Natural killer cell treated with Interleukin-12 subunit alpha and Interleukin-12 subunit beta and Interleukin-15 and Interleukin-18, amount 100 ng/mL, for 72 hours (primary cell): Measurements from ENCODE around the gene TMEM271. TPM values are rescaled to one million over a fixed set of nuclear protein-coding genes. Genes with fewer than 3 reads are reported as not detected.

ENCODE experiments used
- ATAC-seq, 2 donors: fragments of 150-1000 bp; cut with Tn5 transposase in 1 of 2; sonication (Bioruptor Pico), chemical (Tn5 transposase) in 1 of 2; 2 replicates each; pipeline ENCODE4 v1.10.0; 2021
- DNase-seq: peaks from one replicate; pipeline ENCODE4 v3.0.0; 2022; ENCODE audit warnings: low spot score
- H3K27ac Mint-ChIP-seq, 2 donors: 1 replicate in 1 of 2; 2 replicates in 1 of 2; pipeline ENCODE4 v1.8.0; 2022; ENCODE audit warnings: mixed read lengths in 2 of 2, mild to moderate bottlenecking in 1 of 2, moderate library complexity in 1 of 2
- H3K27me3 Mint-ChIP-seq, 2 donors: 1 replicate in 1 of 2; 2 replicates in 1 of 2; pipeline ENCODE4 v1.8.0; 2022; ENCODE audit warnings: mixed read lengths in 2 of 2
- H3K36me3 Mint-ChIP-seq: one replicate; pipeline ENCODE4 v1.8.0; 2022; ENCODE audit warnings: mixed read lengths
- H3K4me1 Mint-ChIP-seq, 2 donors: 1 replicate in 1 of 2; 2 replicates in 1 of 2; pipeline ENCODE4 v1.8.0; 2022; ENCODE audit warnings: low read depth in 2 of 2, mixed read lengths in 2 of 2, mild to moderate bottlenecking in 1 of 2
- H3K4me3 Mint-ChIP-seq: one replicate; pipeline ENCODE4 v1.8.0; 2022; ENCODE audit warnings: mixed read lengths
- H3K9me3 Mint-ChIP-seq: 2 replicates; pipeline ENCODE4 v1.8.0; 2022; ENCODE audit warnings: mixed read lengths
- total RNA-seq, 2 donors: library from RNA; stranded (reverse); gene quantifications; one replicate each; pipeline ENCODE4 v1.2.3, GENCODE V29; 2022

The TMEM271 gene
- total RNA-seq, 2 donors from 2014 or later: not detected

- H3K4me1 Mint-ChIP-seq: no peaks in the 10 kb centered on the region
- DNase-seq (no peak), ATAC-seq (no peak)
Measured at GRCh38 chr4:616911-617643, 41.0 kb upstream of the TMEM271 start.

GRCh38 chr4:616091-616490, 40.0 kb upstream of the TMEM271 start:
- no peak for DNase-seq
- Mint-ChIP-seq H3K4me3 (no peak overlapping the region), H3K4me1 (no peaks in the 10 kb centered on the region), H3K36me3 (no peaks in the 10 kb centered on the region), H3K27me3 (peaks cover 14% of the 10 kb centered on the region in 2 donors), H3K27ac (no peak overlapping the region), H3K9me3 (no peaks in the 10 kb centered on the region)
- ATAC-seq: no peak

More at GRCh38 chr4:616911-617643, 41.0 kb upstream of the TMEM271 start:
- Mint-ChIP-seq H3K4me3 (no peak overlapping the region), H3K9me3 (no peaks in the 10 kb centered on the region), H3K27me3 (peaks cover 14% of the 10 kb centered on the region in 2 donors), H3K27ac (no peak overlapping the region), H3K36me3 (no peaks in the 10 kb centered on the region)

GRCh38 chr4:613126-613525, 37.0 kb upstream of the TMEM271 start:
- no peak overlapping the region for H3K4me3 Mint-ChIP-seq
- H3K27me3 Mint-ChIP-seq: peaks cover 20 to 29% of the 10 kb centered on the region in 2 donors
- no peaks in the 10 kb centered on the region for H3K4me1 Mint-ChIP-seq
- H3K9me3 Mint-ChIP-seq: peaks cover 4% of the 10 kb centered on the region
- ATAC-seq (peak in 1 of 2 donors; percentile 45), DNase-seq (no peak)
- peaks cover 5% of the 10 kb centered on the region for H3K36me3 Mint-ChIP-seq
- no peak overlapping the region for H3K27ac Mint-ChIP-seq

GRCh38 chr4:612749-613125, 36.6 kb upstream of the TMEM271 start:
- Mint-ChIP-seq H3K4me1 (no peaks in the 10 kb centered on the region), H3K36me3 (peaks cover 5% of the 10 kb centered on the region), H3K27ac (no peak overlapping the region), H3K4me3 (no peak overlapping the region), H3K27me3 (peaks cover 18 to 29% of the 10 kb centered on the region in 2 donors), H3K9me3 (peaks cover 4% of the 10 kb centered on the region)
- no peak for ATAC-seq
- no peak for DNase-seq

GRCh38 chr4:612052-612748, 36.1 kb upstream of the TMEM271 start:
- H3K36me3 Mint-ChIP-seq: peaks cover 5% of the 10 kb centered on the region
- peaks cover 20 to 29% of the 10 kb centered on the region in 2 donors for H3K27me3 Mint-ChIP-seq
- H3K27ac Mint-ChIP-seq: no peak overlapping the region
- H3K4me3 Mint-ChIP-seq: no peak overlapping the region
- H3K9me3 Mint-ChIP-seq: peaks cover 4% of the 10 kb centered on the region
- no peak for DNase-seq
- ATAC-seq: peak in 1 of 2 donors; percentile 26
- H3K4me1 Mint-ChIP-seq: no peaks in the 10 kb centered on the region

- peaks cover under 1% of the 10 kb centered on the region in 2 donors for H3K4me1 Mint-ChIP-seq
- DNase-seq: no peak
- peaks cover 15 to 21% of the 10 kb centered on the region in 2 donors for H3K27me3 Mint-ChIP-seq
- no peak for ATAC-seq
- H3K4me3 Mint-ChIP-seq: no peak overlapping the region
- peaks cover 4% of the 10 kb centered on the region for H3K9me3 Mint-ChIP-seq
- H3K27ac Mint-ChIP-seq: no peak overlapping the region
- peaks cover 5% of the 10 kb centered on the region for H3K36me3 Mint-ChIP-seq
Measured at GRCh38 chr4:610411-611261, 34.5 kb upstream of the TMEM271 start.

- Mint-ChIP-seq H3K27me3 (peaks cover 9 to 15% of the 10 kb centered on the region in 2 donors), H3K4me1 (peaks cover 5 to 6% of the 10 kb centered on the region in 2 donors), H3K36me3 (peaks cover 5% of the 10 kb centered on the region), H3K4me3 (no peak overlapping the region), H3K9me3 (peaks cover 4% of the 10 kb centered on the region), H3K27ac (no peak overlapping the region)
- ATAC-seq (no peak), DNase-seq (no peak)
Measured at GRCh38 chr4:609400-610050, 33.4 kb upstream of the TMEM271 start.

- ATAC-seq (no peak), DNase-seq (no peak)
- peaks cover 11 to 14% of the 10 kb centered on the region in 2 donors for H3K4me1 Mint-ChIP-seq
- H3K27ac Mint-ChIP-seq: no peak overlapping the region
- no peak overlapping the region for H3K4me3 Mint-ChIP-seq
- H3K27me3 Mint-ChIP-seq: peaks cover 9 to 15% of the 10 kb centered on the region in 2 donors
- H3K9me3 Mint-ChIP-seq: peaks cover 4% of the 10 kb centered on the region
- H3K36me3 Mint-ChIP-seq: peaks cover 5% of the 10 kb centered on the region
Measured at GRCh38 chr4:608236-608635, 32.1 kb upstream of the TMEM271 start.

- H3K4me3 Mint-ChIP-seq: no peak overlapping the region
- H3K27me3 Mint-ChIP-seq: peaks cover 14 to 22% of the 10 kb centered on the region in 2 donors
- ATAC-seq (no peak), DNase-seq (no peak)
- H3K9me3 Mint-ChIP-seq: peaks cover 4% of the 10 kb centered on the region
- peaks cover 5% of the 10 kb centered on the region for H3K36me3 Mint-ChIP-seq
- H3K4me1 Mint-ChIP-seq: peaks cover 11 to 14% of the 10 kb centered on the region in 2 donors
- no peak overlapping the region for H3K27ac Mint-ChIP-seq
Measured at GRCh38 chr4:605702-606425, 29.8 kb upstream of the TMEM271 start.

GRCh38 chr4:604131-604530, 28.0 kb upstream of the TMEM271 start:
- H3K27ac Mint-ChIP-seq: peak overlapping the region in 1 of 2 donors; percentile 3
- H3K36me3 Mint-ChIP-seq: no peaks in the 10 kb centered on the region
- H3K4me3 Mint-ChIP-seq: peak overlapping the region; percentile 16
- no peak for ATAC-seq
- no peaks in the 10 kb centered on the region for H3K9me3 Mint-ChIP-seq
- H3K4me1 Mint-ChIP-seq: peaks cover 11 to 14% of the 10 kb centered on the region in 2 donors
- H3K27me3 Mint-ChIP-seq: peaks cover 10 to 11% of the 10 kb centered on the region in 2 donors
- no peak for DNase-seq

GRCh38 chr4:602559-602942, 26.5 kb upstream of the TMEM271 start:
- H3K4me3 Mint-ChIP-seq: no peak overlapping the region
- DNase-seq: no peak
- H3K4me1 Mint-ChIP-seq: peaks cover 11 to 14% of the 10 kb centered on the region in 2 donors
- no peaks in the 10 kb centered on the region for H3K9me3 Mint-ChIP-seq
- no peak overlapping the region for H3K27ac Mint-ChIP-seq
- ATAC-seq: peak; percentile 57 to 76
- peaks cover 17 to 20% of the 10 kb centered on the region in 2 donors for H3K27me3 Mint-ChIP-seq
- no peaks in the 10 kb centered on the region for H3K36me3 Mint-ChIP-seq

- no peak for ATAC-seq
Measured at GRCh38 chr4:601612-602558, 25.8 kb upstream of the TMEM271 start.

More at GRCh38 chr4:601612-602558, 25.8 kb upstream of the TMEM271 start:
- H3K27ac Mint-ChIP-seq: no peak overlapping the region
- no peak for DNase-seq
- no peaks in the 10 kb centered on the region for H3K36me3 Mint-ChIP-seq
- H3K27me3 Mint-ChIP-seq: peaks cover 18 to 27% of the 10 kb centered on the region in 2 donors
- H3K4me1 Mint-ChIP-seq: peaks cover 11 to 14% of the 10 kb centered on the region in 2 donors
- no peak overlapping the region for H3K4me3 Mint-ChIP-seq
- H3K9me3 Mint-ChIP-seq: no peaks in the 10 kb centered on the region
